Thoracic aorta (tissue), 2 donors: Measurements from ENCODE around the gene CPEB2. TPM values are rescaled to one million over a fixed set of nuclear protein-coding genes. Genes with fewer than 3 reads are reported as not detected.

Source experiments
- ATAC-seq: fragments of 150-250 bp; one replicate; pipeline ENCODE4 v1.8.0; 2017; ENCODE audit warnings: low read depth; ENCODE audit not compliant: insufficient number of reproducible peaks, low FRiP score
- DNase-seq: peaks from one replicate; pipeline ENCODE4 v3.0.0-alpha.2; 2020; ENCODE audit warnings: low spot score
- H3K27ac ChIP-seq, 2 donors: fragments of 200-600 bp; sonication (generic); 1 replicate in 1 of 2; 2 replicates in 1 of 2; pipeline ENCODE4 v1.5.1; 2016; ENCODE audit warnings: mild to moderate bottlenecking in 2 of 2, moderate library complexity in 2 of 2
- H3K27me3 ChIP-seq: fragments of 200-600 bp; sonication (generic); replicated peaks from 2 replicates; pipeline ENCODE4 v1.6.0; 2016; ENCODE audit warnings: mild to moderate bottlenecking; ENCODE audit not compliant: insufficient read depth
- H3K36me3 ChIP-seq: fragments of 200-600 bp; sonication (generic); one replicate; pipeline ENCODE4 v1.5.1; 2016
- H3K4me1 ChIP-seq, 2 donors: fragments of 200-600 bp; sonication (generic); 1 replicate in 1 of 2; 2 replicates in 1 of 2; pipeline versions ENCODE4 v1.5.1 to v1.6.0; 2016; ENCODE audit warnings: low read depth in 2 of 2, mild to moderate bottlenecking in 1 of 2; ENCODE audit not compliant: control insufficient read depth in 1 of 2
- H3K4me3 ChIP-seq: fragments of 200-600 bp; sonication (generic); 2 replicates; pipeline ENCODE4 v1.5.1; 2016; ENCODE audit warnings: mild to moderate bottlenecking
- H3K9me3 ChIP-seq: fragments of 200-600 bp; sonication (generic); 2 replicates; pipeline ENCODE4 v1.5.1; 2016
- CTCF ChIP-seq: fragments of 200-600 bp; sonication (generic); IDR thresholded peaks from one replicate; pipeline ENCODE4 v1.5.1; 2019; ENCODE audit warnings: antibody characterized with exemption
- total RNA-seq, 2 donors: library from RNA; depleted of rRNA; stranded (reverse); fragments of >200 nt; gene quantifications; one replicate each; pipeline versions ENCODE4 v1.1.0 to v1.2.3, GENCODE V29; 2016

Gene CPEB2
- total RNA-seq = 10 to 100 TPM; 31.0 to 33.4 TPM

- ATAC-seq = peak; percentile 73
Observed at GRCh38 chr4:15001869-15002658, at the start of gene CPEB2. Gene CPEB2 (plus strand): TSS chr4:15002481. CDS start chr4:15002674, 193 bp downstream.

GRCh38 chr4:14958436-14958835, 43.8 kb upstream of the CPEB2 start:
- Histone ChIP-seq H3K27me3 (no peaks in the 10 kb centered on the region), H3K4me1 (no peaks in the 10 kb centered on the region), H3K9me3 (no peaks in the 10 kb centered on the region), H3K27ac (no peak overlapping the region), H3K4me3 (no peak overlapping the region), H3K36me3 (no peaks in the 10 kb centered on the region)
- ATAC-seq (no peak), DNase-seq (no peak)
- TF ChIP-seq CTCF = no peak

More at GRCh38 chr4:15001869-15002658, at the start of gene CPEB2:
- H3K27ac ChIP-seq = peak within 1 kb of the TSS; percentile 99 to 100
- H3K27me3 ChIP-seq = no peaks in the 10 kb centered on the region
- DNase-seq = peak; percentile 77
- H3K4me1 ChIP-seq = peaks cover 16 to 17% of the 10 kb centered on the region in 2 donors
- TF ChIP-seq CTCF = no peak
- H3K4me3 ChIP-seq = peak within 1 kb of the TSS; percentile 99
- H3K9me3 ChIP-seq = no peaks in the 10 kb centered on the region
- H3K36me3 ChIP-seq = no peaks in the 10 kb centered on the region

GRCh38 chr4:14961292-14961691, 41.0 kb upstream of the CPEB2 start:
- Histone ChIP-seq H3K36me3 (no peaks in the 10 kb centered on the region), H3K27ac (no peak overlapping the region), H3K9me3 (no peaks in the 10 kb centered on the region), H3K27me3 (no peaks in the 10 kb centered on the region), H3K4me3 (no peak overlapping the region), H3K4me1 (no peaks in the 10 kb centered on the region)
- ATAC-seq = no peak
- no peak for DNase-seq
- TF ChIP-seq CTCF = no peak

- H3K27ac ChIP-seq = no peak overlapping the region
- H3K4me1 ChIP-seq = no peaks in the 10 kb centered on the region
- ATAC-seq (no peak), DNase-seq (no peak)
- H3K9me3 ChIP-seq = no peaks in the 10 kb centered on the region
- H3K4me3 ChIP-seq = no peak overlapping the region
- H3K36me3 ChIP-seq = no peaks in the 10 kb centered on the region
- no peaks in the 10 kb centered on the region for H3K27me3 ChIP-seq
- TF ChIP-seq CTCF = no peak
Observed at GRCh38 chr4:14965071-14965470, 37.2 kb upstream of the CPEB2 start.

GRCh38 chr4:14967982-14968381, 34.3 kb upstream of the CPEB2 start:
- TF ChIP-seq CTCF = no peak
- no peaks in the 10 kb centered on the region for H3K27me3 ChIP-seq
- ATAC-seq (no peak), DNase-seq (no peak)
- no peak overlapping the region for H3K4me3 ChIP-seq
- H3K4me1 ChIP-seq = no peaks in the 10 kb centered on the region
- no peak overlapping the region for H3K27ac ChIP-seq
- H3K36me3 ChIP-seq = no peaks in the 10 kb centered on the region
- no peaks in the 10 kb centered on the region for H3K9me3 ChIP-seq
